ENCODE results near the gene KCNIP4.

The KCNIP4 gene

DNA sequence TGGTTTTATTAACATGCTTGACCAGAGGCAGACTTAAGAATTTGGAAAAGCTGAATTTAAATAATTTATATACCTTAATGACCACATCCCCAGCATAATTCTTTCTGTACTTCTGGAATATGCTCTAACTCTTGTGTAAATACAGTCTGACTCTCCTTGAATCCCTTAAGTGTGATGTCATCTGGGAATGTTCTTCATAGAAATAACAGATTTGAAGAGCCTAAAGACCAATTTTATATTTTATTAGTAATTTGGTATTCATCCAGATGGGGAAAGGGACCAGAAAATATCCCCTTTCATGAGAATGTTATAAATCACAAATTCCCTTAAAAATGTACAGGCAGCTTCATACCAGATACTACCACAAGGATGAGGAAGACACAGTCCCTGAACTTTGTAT, 58.3 kb downstream of the KCNIP4 start:
- TF ChIP-seq, protein P1, sequence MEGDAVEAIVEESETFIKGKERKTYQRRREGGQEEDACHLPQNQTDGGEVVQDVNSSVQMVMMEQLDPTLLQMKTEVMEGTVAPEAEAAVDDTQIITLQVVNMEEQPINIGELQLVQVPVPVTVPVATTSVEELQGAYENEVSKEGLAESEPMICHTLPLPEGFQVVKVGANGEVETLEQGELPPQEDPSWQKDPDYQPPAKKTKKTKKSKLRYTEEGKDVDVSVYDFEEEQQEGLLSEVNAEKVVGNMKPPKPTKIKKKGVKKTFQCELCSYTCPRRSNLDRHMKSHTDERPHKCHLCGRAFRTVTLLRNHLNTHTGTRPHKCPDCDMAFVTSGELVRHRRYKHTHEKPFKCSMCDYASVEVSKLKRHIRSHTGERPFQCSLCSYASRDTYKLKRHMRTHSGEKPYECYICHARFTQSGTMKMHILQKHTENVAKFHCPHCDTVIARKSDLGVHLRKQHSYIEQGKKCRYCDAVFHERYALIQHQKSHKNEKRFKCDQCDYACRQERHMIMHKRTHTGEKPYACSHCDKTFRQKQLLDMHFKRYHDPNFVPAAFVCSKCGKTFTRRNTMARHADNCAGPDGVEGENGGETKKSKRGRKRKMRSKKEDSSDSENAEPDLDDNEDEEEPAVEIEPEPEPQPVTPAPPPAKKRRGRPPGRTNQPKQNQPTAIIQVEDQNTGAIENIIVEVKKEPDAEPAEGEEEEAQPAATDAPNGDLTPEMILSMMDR (IDR thresholded peaks at IDR 0.05), result no peak
- H3K27ac ChIP-seq, result no peak overlapping the region
- no peak for DNase-seq (ENCODE audit: low spot score)
- no peak overlapping the region for H3K4me3 ChIP-seq

DNA sequence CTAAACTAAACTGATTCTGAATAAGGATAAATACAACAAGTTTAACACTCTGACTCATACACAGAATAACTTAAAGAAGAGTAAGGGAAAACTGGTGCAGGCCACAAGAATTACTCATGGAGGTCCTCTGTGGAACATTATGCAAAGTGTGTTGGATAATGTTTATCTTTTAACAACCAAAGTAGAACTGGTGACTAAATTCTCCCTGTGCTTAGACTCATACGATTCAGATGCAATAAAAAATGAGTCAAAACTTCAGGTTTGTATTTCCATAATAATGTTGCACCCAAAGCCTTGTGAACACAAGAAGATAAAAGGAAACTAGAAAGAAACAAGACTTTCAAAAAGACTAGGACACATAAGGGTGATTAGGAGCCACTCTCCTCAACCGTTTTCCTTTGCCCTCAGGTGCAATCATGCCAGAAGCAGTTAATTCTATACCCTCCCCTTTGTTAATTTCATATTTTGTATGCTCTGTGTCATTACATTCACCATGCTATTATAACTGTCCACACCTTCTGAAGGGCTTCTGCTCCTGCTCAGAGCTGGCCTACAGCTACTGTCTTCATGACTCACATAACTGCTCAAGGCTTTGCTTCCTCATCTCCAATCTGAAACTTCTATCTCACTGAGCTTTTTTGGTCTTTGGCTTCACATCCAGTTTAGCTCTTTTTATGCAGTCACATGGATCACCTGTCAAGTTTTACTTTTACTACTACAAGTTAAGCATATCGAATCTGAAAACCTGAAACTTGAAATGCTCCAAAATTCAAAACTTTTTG, 60.2 kb downstream of the KCNIP4 start:
- Histone ChIP-seq H3K27ac (no peak overlapping the region), H3K4me3 (no peak overlapping the region)
- DNase-seq (ENCODE audit: low spot score), result no peak
- TF ChIP-seq, protein P1 (IDR thresholded peaks at IDR 0.05), result no peak

DNA sequence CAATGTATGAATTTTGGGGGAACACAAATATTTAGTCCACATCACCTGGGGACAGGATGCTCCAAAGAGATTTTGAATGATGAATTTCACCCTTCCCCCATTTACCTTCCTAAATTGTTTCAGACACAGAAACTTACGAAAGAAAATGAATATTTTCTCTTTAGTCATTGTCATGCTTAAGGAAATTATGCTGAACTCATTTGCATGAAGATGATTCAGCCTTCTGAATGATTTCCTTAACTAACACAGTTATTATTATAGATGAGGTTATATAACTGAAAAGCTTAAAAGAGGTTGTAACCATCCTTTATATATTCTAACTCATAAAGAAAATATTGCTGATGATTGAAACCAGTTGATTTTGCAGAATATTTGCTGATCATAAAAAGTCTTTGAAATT, 61.1 kb downstream of the KCNIP4 start:
- TF ChIP-seq, protein P1 (IDR thresholded peaks at IDR 0.05), result no peak
- no peak overlapping the region for H3K4me3 ChIP-seq
- no peak for DNase-seq (ENCODE audit: low spot score)
- no peak overlapping the region for H3K27ac ChIP-seq

DNA sequence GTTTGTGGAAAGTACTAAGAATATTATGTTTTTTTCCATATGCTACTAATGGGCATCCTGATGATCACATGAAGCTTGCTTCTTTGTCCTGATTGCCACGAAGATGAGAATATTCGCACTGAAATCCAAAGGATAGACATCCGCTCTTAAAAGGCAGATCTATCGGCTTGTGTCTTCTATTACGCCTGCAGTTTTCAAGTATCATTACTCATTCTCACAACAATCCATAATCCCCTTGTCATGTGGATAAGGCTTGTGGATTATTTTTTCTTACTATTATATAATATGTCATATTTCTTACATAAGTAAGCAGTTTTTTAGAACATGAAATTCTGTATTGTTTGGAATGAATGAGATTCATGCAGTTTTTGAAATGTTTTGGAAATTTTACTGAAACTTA, 62.8 kb downstream of the KCNIP4 start:
- no peak overlapping the region for H3K27ac ChIP-seq
- no peak overlapping the region for H3K4me3 ChIP-seq
- TF ChIP-seq, protein P1 (IDR thresholded peaks at IDR 0.05), result no peak
- DNase-seq (ENCODE audit: low spot score), result no peak

DNA sequence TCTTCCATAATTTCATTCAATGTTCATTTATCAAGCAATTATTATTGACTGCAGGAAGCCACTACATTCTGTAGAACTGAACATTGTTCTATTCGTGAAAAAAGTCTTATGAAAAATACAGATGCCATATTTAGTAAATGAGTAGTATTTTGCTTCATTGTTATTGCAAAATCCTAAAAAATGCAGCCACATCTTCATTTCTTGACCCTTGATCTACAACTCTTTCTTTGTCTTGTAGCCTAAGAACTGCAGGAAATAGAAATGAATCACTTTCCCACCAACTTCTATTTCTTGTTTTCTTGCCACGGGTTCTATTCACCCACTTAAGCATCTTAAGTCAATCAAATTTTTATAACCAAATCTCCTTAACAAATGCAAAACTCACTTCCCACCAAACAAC, 63.3 kb downstream of the KCNIP4 start:
- TF ChIP-seq, protein P1 (IDR thresholded peaks at IDR 0.05), result no peak
- no peak for DNase-seq (ENCODE audit: low spot score)
- Histone ChIP-seq H3K4me3 (no peak overlapping the region), H3K27ac (no peak overlapping the region)

DNA sequence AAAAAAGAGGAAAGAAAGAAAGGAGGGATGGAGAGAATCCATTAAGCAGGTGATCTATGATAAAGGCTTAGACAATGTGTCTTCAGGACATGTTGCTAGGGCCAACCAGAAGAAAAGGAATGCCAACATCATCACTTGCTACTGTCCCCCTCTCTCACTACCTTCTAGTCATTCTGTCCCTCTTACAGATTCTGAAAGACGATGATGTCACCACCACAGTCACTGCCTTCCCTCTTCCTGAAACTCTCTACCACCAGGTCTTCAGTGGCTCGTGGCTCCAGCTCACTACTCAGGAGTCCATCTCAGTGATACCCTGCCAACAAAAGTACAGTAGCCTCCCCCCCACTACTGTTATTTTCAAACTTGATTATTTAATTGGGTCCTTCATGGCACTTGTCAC, 64.0 kb downstream of the KCNIP4 start:
- no peak overlapping the region for H3K4me3 ChIP-seq
- H3K27ac ChIP-seq, result no peak overlapping the region
- no peak for DNase-seq (ENCODE audit: low spot score)
- TF ChIP-seq, protein P1 (IDR thresholded peaks at IDR 0.05), result no peak

Data from coronary artery (tissue), 2 donors.